HEK293T (cell line): ENCODE results near the gene NSMCE1.
"Not testable (repeated sequence)": the region's sequence is repeated elsewhere in the genome, so short reads cannot be mapped to it uniquely, and the experiment has no call there.

Experiments
- BHLHE40 ChIP-seq: fragments of 450-650 bp; IDR thresholded peaks from 2 replicates; pipeline ENCODE4 v1.6.1; 2016; ENCODE audit warnings: mild to moderate bottlenecking, moderate library complexity, borderline replicate concordance
- ELF4 ChIP-seq: fragments of 450-650 bp; IDR thresholded peaks from 2 replicates; pipeline ENCODE4 v1.6.1; 2017; ENCODE audit warnings: antibody characterized with exemption
- NFRKB ChIP-seq: fragments of 450-650 bp; IDR thresholded peaks from 2 replicates; pipeline ENCODE4 v1.6.1; 2016; ENCODE audit warnings: mild to moderate bottlenecking, moderate library complexity

DNA sequence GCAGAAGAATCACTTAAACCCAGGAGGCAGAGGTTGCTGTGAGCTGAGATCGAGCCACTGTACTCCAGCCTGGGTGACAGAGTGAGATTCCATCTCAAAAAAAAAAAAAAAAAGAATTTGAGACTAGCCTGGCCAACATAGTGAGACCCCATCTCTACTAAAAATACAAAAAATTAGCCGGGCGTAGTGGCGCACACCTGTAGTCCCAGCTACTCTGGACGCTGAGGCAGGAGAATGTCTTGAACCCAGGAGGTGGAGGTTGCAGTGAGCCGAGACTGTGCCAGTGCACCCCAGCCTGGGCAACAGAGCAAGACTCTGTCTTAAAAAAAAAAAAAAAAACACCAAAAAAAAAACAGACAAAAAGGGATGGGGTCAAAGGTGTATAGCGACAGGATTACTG is 4.1 kb upstream of the NSMCE1 start:
- not testable (repeated sequence) for TF ChIP-seq BHLHE40, ELF4, NFRKB
